ENCODE data around the gene CYP3A7. TPM values are rescaled to one million over a fixed set of nuclear protein-coding genes. Genes with fewer than 3 reads are reported as not detected.
"Not testable (repeated sequence)": the region's sequence is repeated elsewhere in the genome, so short reads cannot be mapped to it uniquely, and the experiment has no call there.

The CYP3A7 gene
- total RNA-seq, 1 donor from 2014 or later: not detected

DNA sequence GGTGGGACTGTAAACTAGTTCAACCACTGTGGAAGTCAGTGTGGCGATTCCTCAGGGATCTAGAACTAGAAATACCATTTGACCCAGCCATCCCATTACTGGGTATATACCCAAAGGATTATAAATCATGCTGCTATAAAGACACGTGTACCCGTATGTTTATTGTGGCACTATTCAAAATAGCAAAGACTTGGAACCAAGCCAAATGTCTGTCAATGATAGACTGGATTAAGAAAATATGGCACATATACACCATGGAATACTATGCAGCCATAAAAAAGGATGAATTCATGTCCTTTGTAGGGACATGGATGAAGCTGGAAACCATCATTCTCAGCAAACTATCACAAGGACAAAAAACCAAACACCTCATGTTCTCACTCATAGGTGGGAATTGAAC is 11.9 kb upstream of the CYP3A7 start:
- DNase-seq; intact Hi-C loops (cut with micrococcal nuclease); ATAC-seq: not testable (repeated sequence)

DNA sequence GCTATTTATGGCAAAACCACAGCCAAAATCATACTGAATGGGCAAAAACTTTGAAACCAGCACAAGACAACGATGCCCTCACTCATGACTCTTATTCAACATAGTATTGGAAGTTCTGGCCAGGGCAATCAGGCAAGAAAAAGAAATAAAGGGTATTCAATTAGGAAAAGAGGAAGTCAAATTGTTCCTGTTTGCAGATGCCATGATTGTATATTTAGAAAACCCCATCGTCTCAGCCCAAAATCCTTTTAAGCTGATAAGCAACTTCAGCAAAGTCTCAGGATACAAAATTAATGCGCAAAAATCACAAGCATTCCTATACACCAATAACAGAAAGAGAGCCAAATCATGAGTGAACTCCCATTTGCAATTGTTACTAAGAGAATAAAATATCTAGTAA is 10.4 kb upstream of the CYP3A7 start:
- DNase-seq; intact Hi-C loops (cut with micrococcal nuclease); ATAC-seq: not testable (repeated sequence)

DNA sequence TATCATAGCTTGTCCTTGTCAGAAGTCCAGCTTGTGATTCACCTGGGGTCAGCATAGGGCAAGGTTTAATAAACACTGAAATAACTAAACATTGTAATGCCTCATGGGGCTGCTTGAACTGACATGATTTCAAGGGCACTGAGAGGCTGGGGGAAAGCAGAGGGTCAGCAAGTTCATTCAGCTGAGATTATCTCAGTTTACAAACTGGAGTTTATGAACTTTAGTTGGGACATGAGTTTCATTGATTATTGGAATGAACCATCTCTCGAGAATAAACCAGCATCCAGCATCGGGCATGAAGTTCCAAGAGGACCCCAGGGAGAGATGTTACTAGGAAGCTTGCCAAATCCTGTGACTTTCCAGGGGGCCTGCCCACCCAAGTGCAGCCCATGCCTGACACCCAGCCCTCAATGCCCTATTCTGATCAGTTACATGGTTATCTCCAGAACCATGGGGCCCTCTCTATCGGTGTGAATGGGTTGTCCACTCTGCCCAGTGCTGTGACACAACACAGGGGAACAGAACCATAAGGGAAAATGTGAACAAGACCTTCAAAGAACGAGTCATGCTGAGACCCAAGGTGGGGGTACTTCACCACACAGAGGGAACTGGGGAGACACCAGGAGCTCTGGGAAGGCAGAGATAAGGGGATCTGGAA is 7.9 kb upstream of the CYP3A7 start:
- ATAC-seq (no peak), DNase-seq (no peak)
- intact Hi-C loops (cut with micrococcal nuclease): no loop called here

DNA sequence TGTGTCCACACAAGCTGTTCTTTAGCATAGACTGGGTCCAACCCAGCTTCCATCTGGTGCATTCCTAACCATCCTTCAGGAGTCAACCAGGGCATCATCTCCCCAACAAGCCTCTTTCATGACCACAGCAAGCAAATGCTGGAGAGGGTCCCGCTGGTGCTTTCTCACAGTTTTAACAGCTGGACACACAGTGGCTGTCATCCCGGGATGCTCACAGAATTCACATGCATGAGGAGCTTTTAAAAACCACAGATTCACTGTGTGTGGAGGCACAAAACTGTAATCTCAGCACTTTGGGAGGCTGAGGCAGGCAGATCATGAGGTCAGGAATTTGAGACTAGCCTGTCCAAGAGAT is 6.4 kb upstream of the CYP3A7 start:
- DNase-seq: no peak
- no peak for ATAC-seq
- intact Hi-C loops (cut with micrococcal nuclease): no loop called here

DNA sequence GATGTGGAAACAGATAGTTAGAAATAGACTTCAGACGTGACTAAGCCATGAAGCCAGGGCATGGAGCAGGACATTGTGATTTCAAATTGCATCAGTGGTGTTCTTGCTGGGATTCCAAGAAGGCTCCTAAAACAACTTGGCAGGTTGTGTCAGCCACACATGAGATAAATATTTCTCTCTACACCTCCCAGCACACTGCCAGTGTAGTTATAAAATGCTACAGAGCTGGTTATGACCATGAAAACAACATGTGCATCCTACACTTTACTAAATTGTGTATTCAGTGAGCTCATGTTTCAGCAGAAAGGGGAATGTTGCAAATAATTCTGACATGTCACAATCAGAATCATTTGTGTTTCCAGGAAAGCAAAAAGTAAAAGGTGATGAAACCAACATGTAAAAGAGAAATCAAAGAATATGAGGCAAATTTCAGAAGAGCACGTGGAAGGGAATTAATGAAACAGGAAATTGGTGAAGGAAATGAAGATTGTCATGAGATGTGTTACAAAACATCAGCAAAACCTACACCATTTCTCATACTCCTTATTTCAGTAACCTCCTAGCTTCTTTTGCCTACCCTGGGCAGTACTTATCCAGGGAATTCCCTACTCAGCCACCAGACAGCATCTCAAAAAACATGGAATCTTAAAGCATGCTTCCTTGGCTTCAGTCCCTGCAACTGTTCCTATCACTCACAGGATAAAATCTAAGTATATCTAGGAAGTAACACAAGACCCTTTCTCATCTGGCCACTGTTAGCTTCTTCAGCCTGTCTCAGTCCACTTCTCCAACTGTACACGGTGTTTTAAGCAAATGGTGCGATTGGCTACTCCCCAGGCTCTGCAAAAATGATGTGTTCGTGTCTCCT is 5.8 kb upstream of the CYP3A7 start:
- intact Hi-C loops (cut with micrococcal nuclease): no loop called here

DNA sequence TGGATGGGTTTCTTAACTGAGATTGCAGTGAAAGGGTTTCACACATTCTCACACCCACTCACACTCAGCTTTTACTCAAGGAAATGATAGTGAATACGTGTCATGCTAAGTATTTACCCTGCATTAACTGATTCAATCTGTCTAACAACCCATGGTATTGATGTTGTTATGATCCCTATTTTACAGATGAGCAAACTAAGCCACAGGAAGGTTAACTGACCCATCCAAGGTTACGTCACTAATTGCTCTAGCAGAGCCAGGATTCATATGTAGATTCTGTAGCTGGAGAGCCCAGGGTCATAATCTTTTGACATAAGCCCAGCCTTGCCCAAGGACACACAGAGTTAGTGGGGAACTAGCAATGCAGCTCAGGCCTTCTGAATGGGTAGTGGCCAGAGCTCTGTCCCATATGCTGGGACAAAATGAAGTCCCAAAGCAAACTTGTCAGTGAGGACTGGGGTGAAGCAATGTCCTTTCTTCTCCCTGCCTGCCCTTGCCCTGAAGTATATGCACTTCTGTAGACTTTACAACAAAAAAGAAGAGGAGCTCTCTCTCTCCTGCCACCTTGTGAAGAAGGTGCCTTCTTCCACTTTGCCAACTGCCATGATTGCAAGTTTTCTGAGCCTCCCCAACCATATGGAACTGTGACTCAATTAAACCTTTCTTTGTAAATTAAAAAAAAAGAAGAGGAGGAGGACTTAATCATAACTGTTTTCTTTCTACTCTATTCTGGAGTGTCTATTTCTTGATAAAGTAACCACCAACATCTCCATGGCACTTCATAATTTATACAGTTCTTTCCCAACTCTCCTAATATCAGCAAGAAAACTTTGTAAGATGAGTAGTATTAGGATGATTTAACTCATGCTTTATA is 4.9 kb upstream of the CYP3A7 start:
- ATAC-seq: no peak
- no peak for DNase-seq
- intact Hi-C loops (cut with micrococcal nuclease): no loop called here

More for the DNA sequence above, 5.8 kb upstream of the CYP3A7 start:
- no peak for ATAC-seq
- no peak for DNase-seq

DNA sequence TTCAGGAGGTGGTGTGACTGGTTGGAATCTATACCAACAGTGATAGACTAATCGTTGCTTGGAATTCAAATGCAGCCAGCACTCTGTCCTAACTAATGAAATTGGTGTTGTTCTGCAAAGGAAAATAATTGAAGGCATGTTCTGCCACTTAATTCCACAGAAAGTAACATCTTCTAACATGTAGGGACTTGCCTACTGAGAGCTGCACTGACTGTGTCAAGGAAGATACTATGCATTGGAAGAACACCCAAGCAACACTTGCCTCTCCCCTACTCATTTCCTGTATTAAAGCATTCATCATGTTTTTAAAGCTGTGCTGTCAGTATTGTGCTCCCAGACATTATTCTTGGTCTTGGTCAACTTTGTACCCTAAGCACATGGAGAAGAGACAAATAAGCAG is 2.7 kb upstream of the CYP3A7 start:
- DNase-seq (no peak), ATAC-seq (no peak)
- intact Hi-C loops (cut with micrococcal nuclease): no loop called here

DNA sequence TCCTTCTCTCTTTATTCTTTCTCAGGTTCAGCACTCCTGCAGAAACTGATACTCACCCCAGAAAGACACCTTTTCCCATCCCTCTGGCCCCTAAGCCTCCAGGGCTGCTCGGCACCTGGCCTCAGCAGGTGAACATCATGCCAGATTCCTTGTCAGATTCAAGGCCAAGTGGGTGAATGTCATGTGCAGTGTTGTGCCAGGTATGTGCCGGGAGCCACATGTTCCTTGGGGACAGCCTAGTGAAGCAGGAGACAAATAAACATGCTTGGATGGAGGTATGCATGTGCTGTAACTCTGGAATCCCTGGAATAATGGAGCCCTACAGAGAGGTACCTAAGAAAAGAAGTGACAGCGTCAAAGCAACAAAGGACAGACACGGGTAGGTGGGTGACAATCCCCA is 1.7 kb upstream of the CYP3A7 start:
- ATAC-seq; DNase-seq; intact Hi-C loops (cut with micrococcal nuclease): not testable (repeated sequence)

DNA sequence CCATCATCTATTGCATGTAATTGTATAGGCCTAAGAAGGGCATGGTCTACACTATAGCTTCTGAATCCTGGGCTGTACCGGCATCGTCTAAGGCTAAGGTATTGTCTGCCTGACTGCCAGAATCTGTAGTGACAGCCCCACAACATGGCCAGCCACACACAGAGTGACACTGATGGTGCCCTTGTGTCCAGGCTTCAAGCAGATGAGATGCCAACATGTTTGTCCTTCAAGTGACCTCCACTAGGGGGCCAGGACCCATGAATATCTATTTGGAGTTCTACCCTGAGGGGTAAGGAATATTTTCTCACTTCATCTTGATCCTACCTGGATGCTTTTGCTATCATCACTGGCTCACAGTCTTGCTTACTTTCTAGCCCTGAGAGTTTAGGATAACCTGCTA is 1.5 kb downstream of the CYP3A7 start:
- ATAC-seq: no peak
- intact Hi-C loops (cut with micrococcal nuclease): no loop called here
- no peak for DNase-seq

DNA sequence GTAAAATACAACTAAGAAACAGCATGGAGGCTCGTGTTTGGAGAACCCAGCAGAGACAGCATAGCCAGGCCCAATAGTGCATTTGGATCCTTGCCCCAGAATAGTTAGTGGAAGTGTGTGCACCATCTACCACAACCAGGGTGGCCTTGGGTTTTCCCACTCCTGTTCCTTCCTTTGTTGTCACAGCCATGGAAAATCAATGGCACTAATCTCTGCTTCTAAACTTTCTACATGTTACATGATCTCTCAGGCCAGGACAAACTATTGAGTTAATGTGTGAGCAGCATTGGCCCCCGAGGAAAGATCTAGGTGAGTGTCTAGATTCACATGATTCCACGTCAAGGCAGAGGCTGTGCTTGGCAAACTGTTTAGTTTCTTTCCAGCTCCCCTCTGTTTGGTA is 2.0 kb downstream of the CYP3A7 start:
- intact Hi-C loops (cut with micrococcal nuclease): no loop called here
- ATAC-seq (no peak), DNase-seq (no peak)

DNA sequence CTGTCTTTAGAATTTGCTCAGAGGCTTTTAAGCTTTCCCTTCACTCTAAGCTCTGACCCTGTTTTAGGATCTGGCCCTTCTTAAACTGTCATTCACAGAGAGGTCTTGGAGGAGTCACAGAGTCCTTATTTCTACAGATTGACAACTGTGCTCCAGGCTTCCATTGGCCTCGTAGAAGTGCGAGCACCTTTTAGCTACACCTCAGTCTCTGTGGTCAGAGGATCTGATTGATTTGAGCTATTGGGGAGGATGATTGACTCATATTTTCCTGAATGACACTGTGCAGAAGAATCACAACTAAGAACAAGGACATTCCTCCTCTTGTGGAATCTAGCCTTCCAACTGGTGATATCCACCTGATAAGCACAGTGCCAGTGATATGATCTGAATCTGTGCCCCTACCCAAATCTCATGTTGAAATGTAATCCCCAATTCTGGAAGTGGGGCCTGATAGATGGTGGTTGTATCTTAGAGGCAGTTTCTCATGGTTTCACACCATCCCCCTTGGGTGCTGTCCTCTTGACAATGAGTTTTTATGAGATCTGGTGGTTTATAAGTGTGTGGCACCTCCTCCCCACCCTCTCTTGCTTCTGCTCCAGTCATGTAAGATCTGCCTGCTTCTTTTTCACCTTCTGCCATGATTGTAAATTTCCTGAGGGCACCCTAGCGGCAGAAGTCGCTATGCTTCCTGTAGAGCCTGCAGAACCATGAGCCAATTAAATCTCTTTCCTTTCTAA is 3.2 kb downstream of the CYP3A7 start:
- DNase-seq (no peak), ATAC-seq (no peak)
- intact Hi-C loops (cut with micrococcal nuclease): no loop called here

DNA sequence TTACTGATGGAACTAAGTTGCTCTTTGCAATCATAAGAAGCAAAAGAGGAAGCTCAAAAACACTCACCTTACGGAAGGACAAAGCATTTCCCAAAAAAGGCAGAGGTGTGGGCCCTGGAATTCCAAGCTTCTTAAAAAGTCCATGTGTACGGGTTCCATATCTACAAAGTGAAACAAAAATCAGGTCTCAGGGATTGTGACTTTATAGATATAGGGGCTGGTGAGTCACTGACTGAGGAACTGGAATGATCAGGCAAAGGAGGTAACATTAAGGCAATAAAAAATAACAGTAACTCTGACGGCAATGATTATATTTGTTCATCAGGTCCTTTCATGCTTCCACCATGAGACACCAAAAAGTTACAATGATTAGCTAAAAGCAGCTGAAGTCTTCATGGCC is 4.0 kb downstream of the CYP3A7 start:
- DNase-seq (no peak), ATAC-seq (no peak)
- intact Hi-C loops (cut with micrococcal nuclease): no loop called here

DNA sequence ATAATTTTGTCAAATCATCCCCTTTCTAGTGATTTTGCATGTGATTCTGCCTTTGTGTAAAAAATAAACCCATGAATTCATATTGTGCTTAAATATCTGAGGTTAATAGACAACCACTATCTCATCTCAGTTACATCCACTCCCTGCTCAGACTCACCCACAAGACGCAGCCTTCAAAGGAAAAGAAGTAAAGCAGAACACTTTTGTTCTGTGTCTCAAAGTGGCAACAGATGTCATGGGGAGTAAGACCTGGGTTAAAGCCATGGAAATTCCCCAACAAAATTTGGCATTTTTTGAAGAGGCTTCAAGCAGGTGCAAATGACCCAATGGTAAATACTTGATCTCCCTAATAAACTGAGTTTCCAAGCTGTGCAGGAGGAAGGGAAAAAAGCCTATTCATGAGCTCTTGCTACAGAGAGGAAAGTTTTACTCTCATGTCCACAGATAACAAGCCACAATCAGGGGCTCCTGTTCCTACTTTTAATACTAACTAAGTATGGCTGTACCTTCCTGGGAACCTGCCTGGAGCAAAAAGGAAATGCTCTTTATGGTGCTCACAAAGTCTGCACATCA is 4.7 kb downstream of the CYP3A7 start:
- ATAC-seq (no peak), DNase-seq (no peak)
- intact Hi-C loops (cut with micrococcal nuclease): no loop called here

DNA sequence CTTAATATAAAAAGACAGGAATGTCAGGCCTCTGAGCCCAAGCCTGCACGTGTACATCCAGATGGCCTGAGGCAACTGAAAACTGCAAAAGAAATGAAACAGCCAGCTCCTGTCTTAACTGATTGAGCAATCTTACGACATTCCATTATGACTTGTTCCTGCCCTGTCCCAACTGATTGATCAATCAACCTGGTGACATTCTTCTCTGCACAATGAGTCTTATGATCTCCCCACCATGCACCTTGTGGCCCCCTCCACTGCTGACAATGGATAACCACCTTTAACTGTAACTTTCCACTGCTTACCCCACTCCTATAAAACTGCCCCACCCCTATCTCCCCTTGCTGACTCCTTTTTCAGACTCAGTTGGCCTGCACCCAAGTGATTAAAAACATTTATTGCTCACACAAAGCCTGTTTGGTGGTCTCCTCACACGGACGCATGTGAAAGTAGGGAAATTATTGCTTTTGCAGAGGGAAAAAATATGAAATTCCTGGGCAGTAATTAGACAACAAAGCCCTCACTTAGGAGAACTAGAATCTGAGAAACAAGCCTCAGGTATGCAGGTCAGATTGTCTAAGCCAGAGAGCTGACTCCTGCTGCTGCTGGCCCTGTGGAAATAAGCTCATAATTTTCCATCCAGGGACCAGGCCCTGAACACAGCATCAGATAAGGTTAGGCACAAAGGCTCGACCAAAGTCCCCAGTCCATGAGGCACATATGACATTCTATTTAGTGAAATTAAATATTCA is 5.3 kb downstream of the CYP3A7 start:
- no peak for ATAC-seq
- DNase-seq: no peak
- intact Hi-C loops (cut with micrococcal nuclease): no loop called here

DNA sequence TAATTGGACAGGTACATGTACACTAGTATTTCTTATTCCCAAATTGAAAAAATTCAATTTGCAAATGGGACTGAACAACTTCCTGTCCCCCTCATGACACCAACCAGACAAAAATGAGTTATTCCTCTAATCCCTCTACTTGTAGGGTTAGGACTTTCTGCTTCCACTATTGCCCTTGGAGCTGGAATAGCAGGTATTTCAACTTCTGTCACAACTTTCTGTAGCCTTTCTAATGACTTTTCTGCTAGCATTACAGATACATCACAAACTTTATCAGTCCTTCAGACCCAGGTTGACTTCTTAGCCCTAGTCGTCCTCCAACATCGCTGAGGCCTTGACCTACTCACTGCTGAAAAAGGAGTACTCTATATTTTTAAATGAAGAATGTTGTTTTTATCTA is 6.4 kb downstream of the CYP3A7 start:
- no peak for ATAC-seq
- DNase-seq: no peak
- intact Hi-C loops (cut with micrococcal nuclease): no loop called here

DNA sequence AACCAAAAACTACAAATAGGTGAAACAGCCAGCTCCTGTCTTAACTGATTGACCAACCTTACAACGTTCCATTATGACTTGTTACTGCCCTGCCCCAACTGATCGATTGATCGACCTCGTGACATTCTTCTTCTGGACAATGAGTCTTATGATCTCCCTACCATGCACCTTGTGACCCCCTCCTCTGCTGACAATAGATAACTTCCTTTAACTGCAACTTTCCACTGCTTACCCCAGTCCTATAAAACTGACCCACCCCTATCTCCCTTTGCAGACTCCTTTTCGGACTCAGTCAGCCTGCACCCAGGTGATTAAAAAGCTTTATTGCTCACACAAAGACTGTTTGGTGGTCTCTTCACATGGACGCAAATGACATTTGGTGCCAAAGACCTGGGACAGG is 11.8 kb downstream of the CYP3A7 start:
- intact Hi-C loops (cut with micrococcal nuclease); ATAC-seq; DNase-seq: not testable (repeated sequence)

DNA sequence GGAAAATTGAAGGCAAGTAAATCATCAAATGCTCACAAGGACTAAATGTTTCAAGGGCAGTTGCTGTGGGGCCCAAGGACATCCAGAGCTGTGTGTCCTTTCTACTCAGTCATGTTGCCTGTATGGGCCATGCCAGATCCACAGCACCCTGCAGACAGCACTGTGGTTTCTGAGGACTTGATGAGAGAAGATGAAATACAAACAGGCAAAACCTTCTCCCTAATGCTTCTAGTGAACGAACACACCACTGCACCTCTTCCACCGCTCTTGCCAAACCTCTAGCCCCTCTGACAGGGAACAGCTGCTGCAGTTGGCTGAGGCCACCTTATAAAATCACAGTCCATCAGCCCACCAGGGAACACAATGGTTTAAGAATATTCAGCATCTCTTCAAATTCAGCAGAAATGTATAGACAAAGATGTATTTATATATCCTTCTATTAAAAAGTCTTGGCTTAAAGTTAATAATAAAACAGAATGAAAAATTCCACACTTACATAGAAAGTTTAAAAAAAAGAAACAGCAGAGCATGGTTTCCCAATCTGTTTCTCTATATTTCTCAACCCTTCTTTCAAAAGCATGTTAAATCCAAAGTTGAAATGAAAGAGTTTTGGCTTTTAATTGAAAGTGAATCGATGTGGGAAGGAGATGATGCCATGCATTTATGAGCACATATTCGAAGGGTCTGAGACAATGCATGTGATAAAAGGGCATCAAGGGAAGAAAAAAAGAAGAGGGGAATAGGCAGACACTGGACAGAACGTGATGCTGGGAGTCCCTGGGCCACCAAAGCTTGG is 14.0 kb downstream of the CYP3A7 start:
- intact Hi-C loops (cut with micrococcal nuclease): no loop called here
- ATAC-seq: no peak
- no peak for DNase-seq

Measured in left ventricle myocardium superior (tissue), 1 donor.